Mesendoderm (in vitro differentiated cells): ENCODE results near the gene CRTAP.
"Not testable (repeated sequence)": the region's sequence is repeated elsewhere in the genome, so short reads cannot be mapped to it uniquely, and the experiment has no call there.

Experiments used
- DNase-seq: peaks from one replicate; pipeline ENCODE4 v3.0.0; 2013
- H2AK5ac ChIP-seq: 2 replicates; pipeline ENCODE4 v1.6.1; 2013; ENCODE audit warnings: low read length, inconsistent platforms
- H2BK120ac ChIP-seq: 2 replicates; pipeline ENCODE4 v1.6.1; 2013; ENCODE audit warnings: low read depth, mild to moderate bottlenecking, low read length, moderate library complexity, mixed read lengths
- H2BK15ac ChIP-seq: replicated peaks from 2 replicates; pipeline ENCODE4 v1.6.1; 2013; ENCODE audit warnings: low read depth, mild to moderate bottlenecking, moderate library complexity
- H2BK5ac ChIP-seq: 2 replicates; pipeline ENCODE4 v1.6.1; 2013; ENCODE audit warnings: low read length, inconsistent platforms
- H3K18ac ChIP-seq: 2 replicates; pipeline ENCODE4 v1.6.1; 2013; ENCODE audit warnings: mild to moderate bottlenecking, low read length, mixed read lengths
- H3K23ac ChIP-seq: one replicate; pipeline ENCODE4 v1.6.1; 2013; ENCODE audit warnings: low read length
- H3K27ac ChIP-seq: 2 replicates; pipeline ENCODE4 v1.5.1; 2013; ENCODE audit warnings: low read depth, mild to moderate bottlenecking, inconsistent platforms, low read length, moderate library complexity
- H3K27me3 ChIP-seq: 2 replicates; pipeline ENCODE4 v1.6.1; 2013; ENCODE audit warnings: low read length, control low read depth, mild to moderate bottlenecking, inconsistent platforms; ENCODE audit not compliant: insufficient read depth, poor library complexity
- H3K36me3 ChIP-seq: 2 replicates; pipeline ENCODE4 v1.6.1; 2013; ENCODE audit warnings: low read length, inconsistent platforms; ENCODE audit not compliant: control insufficient read depth, insufficient read depth
- H3K4ac ChIP-seq: one replicate; pipeline ENCODE4 v1.6.1; 2013; ENCODE audit warnings: low read depth, mild to moderate bottlenecking, low read length, moderate library complexity
- H3K4me1 ChIP-seq: 2 replicates; pipeline ENCODE4 v1.6.1; 2013; ENCODE audit warnings: low read depth, low read length, inconsistent platforms; ENCODE audit not compliant: control insufficient read depth
- H3K4me2 ChIP-seq: 2 replicates; pipeline ENCODE4 v1.6.1; 2013; ENCODE audit warnings: low read length
- H3K4me3 ChIP-seq: 2 replicates; pipeline ENCODE4 v1.5.1; 2013; ENCODE audit warnings: mild to moderate bottlenecking, low read length
- H3K56ac ChIP-seq: one replicate; pipeline ENCODE4 v1.6.1; 2013; ENCODE audit warnings: low read length
- H3K79me1 ChIP-seq: 2 replicates; pipeline ENCODE4 v1.6.1; 2013; ENCODE audit warnings: low read length, inconsistent platforms
- H3K79me2 ChIP-seq: 2 replicates; pipeline ENCODE4 v1.6.1; 2013; ENCODE audit warnings: mild to moderate bottlenecking, low read length; ENCODE audit not compliant: control insufficient read depth, insufficient read depth
- H3K9ac ChIP-seq: 2 replicates; pipeline ENCODE4 v1.6.1; 2013; ENCODE audit warnings: low read length, inconsistent platforms
- H4K5ac ChIP-seq: one replicate; pipeline ENCODE4 v1.6.1; 2013; ENCODE audit warnings: low read length
- H4K8ac ChIP-seq: one replicate; pipeline ENCODE4 v1.6.1; 2013; ENCODE audit warnings: low read depth, mild to moderate bottlenecking, control low read depth, low read length, moderate library complexity
- WGBS: extraction: QIAGEN DNeasy Blood & Tissue Kit; methylation state at CpG from one replicate; pipeline ENCODE4 v1.1.7; 2013; ENCODE audit warnings: low lambda C conversion rate, missing lambda C conversion rate; ENCODE audit not compliant: insufficient coverage; ENCODE audit errors: extremely low coverage; 5-methylcytosine and 5-hydroxymethylcytosine counted together

Gene CRTAP

DNA sequence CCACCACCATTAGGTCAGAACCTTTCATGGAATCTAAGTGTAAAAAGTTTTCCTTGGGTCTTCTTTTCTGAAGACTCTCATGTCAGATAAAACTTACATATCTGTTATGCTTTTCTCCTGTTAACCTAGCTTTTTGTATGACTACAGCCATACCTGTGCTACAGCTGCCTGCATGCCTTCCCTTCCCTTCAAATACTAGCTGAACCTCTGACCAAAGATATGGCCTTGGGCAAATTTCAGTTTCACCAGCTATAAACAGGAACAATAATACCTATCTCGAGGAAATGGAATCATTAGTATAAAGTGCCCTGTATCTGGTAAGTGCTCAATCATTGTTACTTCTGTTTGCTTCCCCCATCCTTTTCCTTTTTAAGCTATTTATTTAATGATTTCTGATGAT is 41.9 kb upstream of the CRTAP start:
- H3K36me3 ChIP-seq: no peaks in the 10 kb centered on the region
- H3K27me3 ChIP-seq: no peaks in the 10 kb centered on the region
- H3K4me2 ChIP-seq: no peak overlapping the region
- no peak for DNase-seq
- H2AK5ac ChIP-seq: no peak overlapping the region
- no peak overlapping the region for H3K4ac ChIP-seq
- H2BK15ac ChIP-seq: no peak overlapping the region
- no peak overlapping the region for H4K8ac ChIP-seq
- H3K18ac ChIP-seq: no peak overlapping the region
- H3K9ac ChIP-seq: no peak overlapping the region
- H3K4me3 ChIP-seq: no peak overlapping the region
- no peak overlapping the region for H3K23ac ChIP-seq
- no peaks in the 10 kb centered on the region for H3K79me2 ChIP-seq
- WGBS: no CpG with 5 or more reads among the region's 1 CpG
- no peak overlapping the region for H4K5ac ChIP-seq
- H3K27ac ChIP-seq: no peak overlapping the region
- H3K4me1 ChIP-seq: no peaks in the 10 kb centered on the region
- no peak overlapping the region for H3K56ac ChIP-seq
- H2BK5ac ChIP-seq: no peak overlapping the region
- no peak overlapping the region for H2BK120ac ChIP-seq
- peaks cover 2% of the 10 kb centered on the region for H3K79me1 ChIP-seq

DNA sequence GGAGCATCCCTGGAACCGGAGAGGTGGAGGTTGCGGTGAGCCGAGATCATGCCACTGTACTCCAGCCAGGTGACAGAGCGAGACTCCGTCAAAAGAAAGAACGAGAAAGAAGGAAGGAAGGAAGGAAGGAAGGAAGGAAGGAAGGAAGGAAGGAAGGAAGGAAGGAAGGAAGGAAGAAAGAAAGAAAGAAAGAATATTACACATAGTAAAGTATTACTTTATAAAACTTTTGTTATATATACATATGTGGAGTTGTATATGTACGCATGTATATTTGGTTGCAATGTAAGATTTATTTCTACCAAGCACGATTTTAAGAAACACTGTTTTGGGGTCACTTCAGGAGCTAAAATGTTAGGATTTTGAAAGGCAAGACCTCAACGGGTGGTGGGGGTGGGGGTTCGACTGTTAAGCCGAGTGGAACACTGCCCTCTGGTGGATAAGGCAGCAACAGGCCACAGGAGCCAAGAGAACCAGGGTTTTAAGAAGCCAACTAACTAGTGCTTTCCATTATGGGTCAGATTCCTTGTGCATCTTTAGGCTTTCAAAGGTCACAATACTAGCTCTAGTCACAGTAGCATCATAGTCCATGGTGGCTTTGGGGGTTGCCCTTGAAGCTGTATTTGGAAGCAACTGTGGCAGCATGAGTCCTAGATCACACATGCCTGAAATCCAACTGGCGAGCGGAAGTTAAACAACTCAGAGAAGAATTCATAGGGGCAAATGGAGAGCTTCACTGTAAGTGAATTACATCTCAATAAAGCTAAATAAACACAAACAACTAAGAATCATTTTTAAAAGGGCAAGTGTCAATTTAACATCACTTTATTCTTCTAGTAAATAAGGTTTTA is 39.4 kb upstream of the CRTAP start:
- H3K18ac ChIP-seq: no peak overlapping the region
- H3K9ac ChIP-seq: no peak overlapping the region
- H3K23ac ChIP-seq: no peak overlapping the region
- peaks cover 2% of the 10 kb centered on the region for H3K79me1 ChIP-seq
- WGBS: no CpG with 5 or more reads among the region's 13 CpGs
- H3K4me3 ChIP-seq: no peak overlapping the region
- H2AK5ac ChIP-seq: no peak overlapping the region
- no peak overlapping the region for H4K8ac ChIP-seq
- no peak overlapping the region for H2BK120ac ChIP-seq
- H4K5ac ChIP-seq: no peak overlapping the region
- no peaks in the 10 kb centered on the region for H3K4me1 ChIP-seq
- H3K56ac ChIP-seq: no peak overlapping the region
- no peaks in the 10 kb centered on the region for H3K36me3 ChIP-seq
- no peak overlapping the region for H3K27ac ChIP-seq
- no peak overlapping the region for H3K4ac ChIP-seq
- no peak overlapping the region for H2BK5ac ChIP-seq
- H2BK15ac ChIP-seq: no peak overlapping the region
- no peak overlapping the region for H3K4me2 ChIP-seq
- DNase-seq: peak; percentile 83
- H3K27me3 ChIP-seq: no peaks in the 10 kb centered on the region
- no peaks in the 10 kb centered on the region for H3K79me2 ChIP-seq

DNA sequence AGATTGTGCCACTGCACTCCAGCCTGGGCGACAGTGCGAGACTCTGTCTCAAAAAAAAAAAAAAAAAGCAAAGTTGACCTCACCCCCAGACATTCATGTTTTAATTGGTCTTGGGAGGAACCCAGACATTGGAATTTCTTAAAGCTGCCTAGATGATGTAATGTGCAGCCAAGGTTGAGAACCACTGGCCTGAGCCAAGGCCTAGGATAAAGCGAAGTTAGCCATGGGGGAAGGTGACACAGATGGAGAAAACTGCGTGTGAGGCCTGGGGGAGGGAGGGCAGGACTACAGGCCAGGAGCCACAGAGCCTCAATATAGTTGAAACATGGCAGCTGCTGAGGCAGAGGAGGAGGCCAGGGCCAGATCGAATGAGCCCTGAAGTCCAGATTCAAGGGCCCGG is 37.8 kb upstream of the CRTAP start:
- no CpG with 5 or more reads among the region's 6 CpGs for WGBS
- no peak overlapping the region for H3K27ac ChIP-seq
- peak; percentile 45 for DNase-seq

DNA sequence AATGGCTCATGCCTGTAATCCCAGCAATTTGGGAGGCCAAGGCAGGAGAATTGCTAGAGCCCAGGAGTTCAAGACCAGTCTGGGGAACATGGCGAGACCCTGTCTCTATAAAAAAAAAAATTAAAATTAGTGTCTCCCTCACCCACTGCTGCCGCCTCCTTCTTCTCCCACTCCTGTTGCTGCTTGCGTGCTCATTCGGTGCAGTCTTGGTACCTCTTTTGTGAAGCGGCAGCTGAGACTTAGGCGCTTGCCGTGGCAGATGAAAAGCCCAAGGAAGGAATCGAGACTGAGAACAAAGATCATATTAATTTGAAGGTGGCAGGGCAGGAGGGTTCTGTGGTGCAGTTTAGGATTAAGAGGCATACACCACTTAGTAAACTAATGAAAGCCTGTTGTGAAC is 36.9 kb upstream of the CRTAP start:
- no peak overlapping the region for H3K18ac ChIP-seq

More for the DNA sequence above, 37.8 kb upstream of the CRTAP start:
- no peak overlapping the region for H2BK15ac ChIP-seq
- H4K5ac ChIP-seq: no peak overlapping the region
- H3K4me1 ChIP-seq: no peaks in the 10 kb centered on the region
- H3K23ac ChIP-seq: no peak overlapping the region
- no peak overlapping the region for H3K56ac ChIP-seq
- H3K79me1 ChIP-seq: peaks cover 4% of the 10 kb centered on the region
- no peaks in the 10 kb centered on the region for H3K79me2 ChIP-seq
- no peak overlapping the region for H2BK120ac ChIP-seq
- no peak overlapping the region for H2BK5ac ChIP-seq
- H3K4me3 ChIP-seq: no peak overlapping the region
- H3K4me2 ChIP-seq: no peak overlapping the region
- H2AK5ac ChIP-seq: no peak overlapping the region
- no peaks in the 10 kb centered on the region for H3K36me3 ChIP-seq
- no peak overlapping the region for H3K9ac ChIP-seq
- H3K18ac ChIP-seq: no peak overlapping the region
- no peaks in the 10 kb centered on the region for H3K27me3 ChIP-seq
- H4K8ac ChIP-seq: no peak overlapping the region
- H3K4ac ChIP-seq: no peak overlapping the region

DNA sequence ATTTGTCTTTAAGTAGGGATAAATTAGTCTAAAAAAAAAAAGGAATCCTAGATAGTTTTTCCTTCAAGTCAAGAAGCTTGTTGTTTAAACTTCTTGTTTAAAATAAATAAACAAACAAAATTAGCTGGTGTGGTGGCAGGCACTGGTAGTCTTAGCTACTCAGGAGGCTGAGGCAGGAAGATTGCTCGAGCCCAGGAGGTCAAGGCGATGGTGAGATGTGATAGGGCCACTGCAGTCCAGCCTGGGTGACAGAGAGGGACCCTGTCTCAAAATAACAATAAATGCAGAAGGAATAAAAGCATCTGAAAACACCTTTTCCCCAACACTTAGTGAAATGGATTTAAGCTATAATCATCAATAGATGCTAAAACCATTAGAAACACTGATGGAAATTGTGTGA is 35.8 kb upstream of the CRTAP start:
- Histone ChIP-seq H2AK5ac (no peak overlapping the region), H3K36me3 (no peaks in the 10 kb centered on the region), H4K5ac (no peak overlapping the region), H3K4ac (no peak overlapping the region), H3K4me1 (no peaks in the 10 kb centered on the region), H3K4me2 (no peak overlapping the region), H3K56ac (no peak overlapping the region), H2BK120ac (no peak overlapping the region), H3K9ac (no peak overlapping the region), H3K27ac (no peak overlapping the region), H3K79me2 (no peaks in the 10 kb centered on the region), H3K79me1 (peaks cover 7% of the 10 kb centered on the region), H2BK5ac (no peak overlapping the region), H3K27me3 (no peaks in the 10 kb centered on the region), H3K23ac (no peak overlapping the region), H2BK15ac (no peak overlapping the region), H3K18ac (no peak overlapping the region), H3K4me3 (no peak overlapping the region), H4K8ac (no peak overlapping the region)
- no CpG with 5 or more reads among the region's 2 CpGs for WGBS
- no peak for DNase-seq

More for the DNA sequence above, 36.9 kb upstream of the CRTAP start:
- Histone ChIP-seq H3K23ac (no peak overlapping the region), H2BK15ac (no peak overlapping the region), H3K4me3 (no peak overlapping the region), H3K27me3 (no peaks in the 10 kb centered on the region), H3K4ac (no peak overlapping the region), H3K79me1 (peaks cover 8% of the 10 kb centered on the region), H3K27ac (no peak overlapping the region), H3K36me3 (no peaks in the 10 kb centered on the region), H3K79me2 (no peaks in the 10 kb centered on the region), H2AK5ac (no peak overlapping the region), H4K5ac (no peak overlapping the region), H3K56ac (no peak overlapping the region), H4K8ac (no peak overlapping the region), H3K9ac (no peak overlapping the region), H2BK120ac (no peak overlapping the region), H2BK5ac (no peak overlapping the region), H3K4me2 (no peak overlapping the region), H3K4me1 (no peaks in the 10 kb centered on the region)
- no peak for DNase-seq
- no CpG with 5 or more reads among the region's 8 CpGs for WGBS

DNA sequence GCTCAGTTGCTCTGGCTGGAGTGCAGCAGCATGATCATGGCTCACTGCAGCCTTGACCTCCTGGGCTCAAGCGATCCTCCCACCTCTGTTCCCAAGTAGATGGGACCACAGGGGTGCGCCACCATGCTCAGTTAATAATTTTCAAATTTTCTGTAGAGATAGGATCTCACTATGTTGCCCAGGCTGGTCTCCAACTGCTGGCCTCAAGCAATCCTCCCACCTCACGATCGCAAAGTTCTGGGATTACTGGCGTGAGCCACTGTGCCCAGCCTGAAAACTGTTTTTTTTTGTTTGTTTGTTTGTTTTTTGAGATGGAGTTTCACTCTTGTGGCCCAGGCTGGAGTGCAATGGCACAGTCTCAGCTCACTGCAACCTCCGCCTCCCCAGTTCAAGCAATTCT is 34.0 kb upstream of the CRTAP start:
- H2AK5ac ChIP-seq, H3K4me1 ChIP-seq, H3K27ac ChIP-seq, H3K36me3 ChIP-seq, H3K79me1 ChIP-seq, H2BK120ac ChIP-seq, H2BK15ac ChIP-seq, H3K23ac ChIP-seq, H4K5ac ChIP-seq, H3K4me3 ChIP-seq, H2BK5ac ChIP-seq, H3K18ac ChIP-seq, H3K4ac ChIP-seq, H3K27me3 ChIP-seq, H3K9ac ChIP-seq, H4K8ac ChIP-seq, H3K4me2 ChIP-seq, H3K79me2 ChIP-seq, DNase-seq, H3K56ac ChIP-seq: not testable (repeated sequence)
- no CpG with 5 or more reads among the region's 6 CpGs for WGBS
